CD14-positive monocyte (primary cell): Measurements from ENCODE around the gene ATP5MC3. TPM values are rescaled to one million over a fixed set of nuclear protein-coding genes. Genes with fewer than 3 reads are reported as not detected.

Experiments
- DNase-seq, 3 donors: peaks; one replicate each; pipeline ENCODE4 v3.0.0-alpha.2; 2011 to 2022
- H2AFZ ChIP-seq: 2 replicates; pipeline ENCODE4 v1.6.0; 2012; ENCODE audit warnings: mild to moderate bottlenecking, low read depth, low read length, inconsistent platforms; ENCODE audit not compliant: insufficient read depth, poor library complexity, severe bottlenecking
- H3K27ac ChIP-seq, 2 donors: 1 replicate in 1 of 2; 2 replicates in 1 of 2; pipeline ENCODE4 v1.5.1; 2012 to 2013; ENCODE audit warnings: low read length in 2 of 2, control low read depth in 1 of 2, inconsistent platforms in 1 of 2, low read depth in 1 of 2, mild to moderate bottlenecking in 1 of 2
- H3K27me3 ChIP-seq, 2 donors: one replicate each; pipeline versions ENCODE4 v1.6.0 to v1.6.1; 2011 to 2013; ENCODE audit warnings: low read length in 2 of 2; ENCODE audit not compliant: control insufficient read depth in 2 of 2, insufficient read depth in 2 of 2
- H3K36me3 ChIP-seq, 2 donors: replicated peaks in 1 of 2; 1 replicate in 1 of 2; 2 replicates in 1 of 2; pipeline versions ENCODE4 v1.5.1 to v1.6.1; 2012 to 2013; ENCODE audit warnings: low read length in 2 of 2, control low read depth in 1 of 2, inconsistent platforms in 1 of 2, mild to moderate bottlenecking in 1 of 2; ENCODE audit not compliant: insufficient read depth in 2 of 2, control insufficient read depth in 1 of 2
- H3K4me1 ChIP-seq, 2 donors: 1 replicate in 1 of 2; 2 replicates in 1 of 2; pipeline versions ENCODE4 v1.5.1 to v1.6.1; 2012 to 2013; ENCODE audit warnings: low read length in 2 of 2, control low read depth in 1 of 2, inconsistent platforms in 1 of 2, mild to moderate bottlenecking in 1 of 2, moderate library complexity in 1 of 2; ENCODE audit not compliant: insufficient read depth in 2 of 2, control insufficient read depth in 1 of 2
- H3K4me2 ChIP-seq: replicated peaks from 2 replicates; pipeline ENCODE3; 2012; ENCODE audit warnings: low read length, moderate library complexity, mild to moderate bottlenecking; ENCODE audit not compliant: poor library complexity, severe bottlenecking; ENCODE audit errors: extremely low read depth
- H3K4me3 ChIP-seq, 3 experiments: fragments of 200-600 bp in 1 of 3; sonication (generic) in 1 of 3; replicated peaks in 1 of 3; 1 replicate in 2 of 3; 2 replicates in 1 of 3; pipeline ENCODE4 v1.5.1; 2011 to 2013; ENCODE audit warnings: low read length in 3 of 3, mild to moderate bottlenecking in 3 of 3, control low read depth in 2 of 3, low read depth in 2 of 3, inconsistent platforms in 1 of 3, moderate library complexity in 1 of 3
- H3K79me2 ChIP-seq: 2 replicates; pipeline ENCODE4 v1.6.0; 2012; ENCODE audit warnings: mild to moderate bottlenecking, control low read depth, inconsistent platforms, low read length, moderate library complexity; ENCODE audit not compliant: insufficient read depth
- H3K9ac ChIP-seq: 2 replicates; pipeline ENCODE4 v1.6.0; 2017; ENCODE audit warnings: low read length, mild to moderate bottlenecking; ENCODE audit not compliant: insufficient read depth, poor library complexity, severe bottlenecking
- H3K9me3 ChIP-seq, 2 donors: replicated peaks in 1 of 2; 1 replicate in 1 of 2; 2 replicates in 1 of 2; pipeline versions ENCODE4 v1.5.1 to v1.6.1; 2012 to 2013; ENCODE audit warnings: low read length in 2 of 2, control low read depth in 1 of 2; ENCODE audit not compliant: control insufficient read depth in 1 of 2, insufficient read depth in 1 of 2
- H4K20me1 ChIP-seq: 2 replicates; pipeline ENCODE4 v1.6.0; 2012; ENCODE audit warnings: mild to moderate bottlenecking, low read length, control low read depth, moderate library complexity; ENCODE audit not compliant: insufficient read depth
- H3K27ac Mint-ChIP-seq, 7 donors: one replicate each; pipeline ENCODE4 v1.8.0; 2020; ENCODE audit warnings: mild to moderate bottlenecking in 7 of 7, mixed read lengths in 7 of 7, moderate library complexity in 6 of 7, inconsistent platforms in 2 of 7
- H3K27me3 Mint-ChIP-seq, 3 donors: one replicate each; pipeline ENCODE4 v1.8.0; 2021 to 2022; ENCODE audit warnings: low read depth in 3 of 3, mild to moderate bottlenecking in 3 of 3, mixed read lengths in 3 of 3, moderate library complexity in 3 of 3, inconsistent platforms in 1 of 3
- H3K36me3 Mint-ChIP-seq, 2 donors: one replicate each; pipeline ENCODE4 v1.8.0; 2020; ENCODE audit warnings: mixed read lengths in 2 of 2, inconsistent platforms in 1 of 2, mild to moderate bottlenecking in 1 of 2
- H3K4me1 Mint-ChIP-seq: one replicate; pipeline ENCODE4 v1.8.0; 2020; ENCODE audit warnings: mild to moderate bottlenecking, mixed read lengths
- H3K4me3 Mint-ChIP-seq, 2 donors: one replicate each; pipeline ENCODE4 v1.8.0; 2020; ENCODE audit warnings: mild to moderate bottlenecking in 2 of 2, mixed read lengths in 2 of 2, moderate library complexity in 1 of 2
- H3K9me3 Mint-ChIP-seq, 7 donors: one replicate each; pipeline ENCODE4 v1.8.0; 2020 to 2022; ENCODE audit warnings: mixed read lengths in 7 of 7, mild to moderate bottlenecking in 6 of 7, moderate library complexity in 6 of 7, inconsistent platforms in 2 of 7
- WGBS: methylation state at CpG from one replicate; pipeline ENCODE4 v1.1.5; 2013; ENCODE audit warnings: missing lambda C conversion rate; ENCODE audit not compliant: insufficient coverage; 5-methylcytosine and 5-hydroxymethylcytosine counted together
- intact Hi-C, 2 donors: fragments of 100-400 bp; cut with micrococcal nuclease; formaldehyde crosslinking; loops; one replicate each; pipeline versions ENCODE4 v1.15.0 to v1.15.1; 2023
- polyA plus RNA-seq, 3 donors: library from polyadenylated mRNA; depleted of rRNA in 1 of 3; unstranded in 2 of 3; stranded (reverse) in 1 of 3; fragments of 300-500 nt in 2 of 3; fragments of >200 nt in 1 of 3; fragmentation: Illumina TruSeq in 2 of 3; gene quantifications; 1 replicate in 2 of 3; 2 replicates in 1 of 3; pipeline ENCODE4 v1.2.3, GENCODE V29; 2012 to 2021
- TF ChIP-seq, protein P1 (sequence below): fragments of 200-600 bp; IDR thresholded peaks from one replicate; pipeline ENCODE4 v1.8.0; 2022; ENCODE audit warnings: antibody characterized with exemption, mild to moderate bottlenecking

Gene ATP5MC3
- polyA plus RNA-seq, 3 donors: 139 to 533 (median 493) TPM

DNA sequence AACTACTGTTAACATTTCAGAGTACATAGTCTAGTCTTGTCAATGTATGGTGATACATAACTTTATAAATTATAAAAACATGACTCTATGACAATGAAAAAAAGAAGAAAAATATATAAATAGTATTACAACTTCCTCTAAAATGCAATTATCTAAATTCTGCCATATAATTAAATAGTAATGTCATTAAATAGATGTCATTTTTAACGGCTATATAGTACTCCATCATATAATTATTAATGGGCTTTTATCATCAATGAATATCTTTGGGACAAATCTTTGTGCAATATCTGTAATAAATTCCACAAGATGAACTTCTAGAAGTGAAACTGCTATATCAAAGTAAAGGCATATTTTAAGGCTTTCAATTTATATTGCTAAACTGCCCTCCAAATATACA, 38.3 kb downstream of the ATP5MC3 start:
- peaks cover 18 to 62% of the 10 kb centered on the region in 2 donors for H3K36me3 ChIP-seq
- H2AFZ ChIP-seq: no peak overlapping the region
- peak overlapping the region in 1 of 7 donors; percentile 62 for H3K27ac Mint-ChIP-seq
- H3K79me2 ChIP-seq: peaks cover 90% of the 10 kb centered on the region
- peaks cover 13% of the 10 kb centered on the region for H3K4me1 Mint-ChIP-seq
- WGBS: no CpG with 5 or more reads among the region's 1 CpG
- peak overlapping the region in 1 of 2 donors; percentile 63 for H3K27ac ChIP-seq
- H3K27me3 Mint-ChIP-seq: no peaks in the 10 kb centered on the region
- intact Hi-C loops: no loop called here
- no peak overlapping the region for H3K4me3 Mint-ChIP-seq
- H3K9me3 Mint-ChIP-seq: no peaks in the 10 kb centered on the region
- H3K4me2 ChIP-seq: no peak overlapping the region
- TF ChIP-seq, protein P1, sequence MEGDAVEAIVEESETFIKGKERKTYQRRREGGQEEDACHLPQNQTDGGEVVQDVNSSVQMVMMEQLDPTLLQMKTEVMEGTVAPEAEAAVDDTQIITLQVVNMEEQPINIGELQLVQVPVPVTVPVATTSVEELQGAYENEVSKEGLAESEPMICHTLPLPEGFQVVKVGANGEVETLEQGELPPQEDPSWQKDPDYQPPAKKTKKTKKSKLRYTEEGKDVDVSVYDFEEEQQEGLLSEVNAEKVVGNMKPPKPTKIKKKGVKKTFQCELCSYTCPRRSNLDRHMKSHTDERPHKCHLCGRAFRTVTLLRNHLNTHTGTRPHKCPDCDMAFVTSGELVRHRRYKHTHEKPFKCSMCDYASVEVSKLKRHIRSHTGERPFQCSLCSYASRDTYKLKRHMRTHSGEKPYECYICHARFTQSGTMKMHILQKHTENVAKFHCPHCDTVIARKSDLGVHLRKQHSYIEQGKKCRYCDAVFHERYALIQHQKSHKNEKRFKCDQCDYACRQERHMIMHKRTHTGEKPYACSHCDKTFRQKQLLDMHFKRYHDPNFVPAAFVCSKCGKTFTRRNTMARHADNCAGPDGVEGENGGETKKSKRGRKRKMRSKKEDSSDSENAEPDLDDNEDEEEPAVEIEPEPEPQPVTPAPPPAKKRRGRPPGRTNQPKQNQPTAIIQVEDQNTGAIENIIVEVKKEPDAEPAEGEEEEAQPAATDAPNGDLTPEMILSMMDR: no peak
- H3K4me3 ChIP-seq: no peak overlapping the region
- peaks cover 88% of the 10 kb centered on the region for H4K20me1 ChIP-seq
- H3K9ac ChIP-seq: no peak overlapping the region
- DNase-seq: no peak
- no peaks in the 10 kb centered on the region for H3K27me3 ChIP-seq
- no peaks in the 10 kb centered on the region for H3K9me3 ChIP-seq
- H3K36me3 Mint-ChIP-seq: peaks cover 35 to 43% of the 10 kb centered on the region in 2 donors
- H3K4me1 ChIP-seq: peaks cover 0 to 5% of the 10 kb centered on the region in 2 donors

DNA sequence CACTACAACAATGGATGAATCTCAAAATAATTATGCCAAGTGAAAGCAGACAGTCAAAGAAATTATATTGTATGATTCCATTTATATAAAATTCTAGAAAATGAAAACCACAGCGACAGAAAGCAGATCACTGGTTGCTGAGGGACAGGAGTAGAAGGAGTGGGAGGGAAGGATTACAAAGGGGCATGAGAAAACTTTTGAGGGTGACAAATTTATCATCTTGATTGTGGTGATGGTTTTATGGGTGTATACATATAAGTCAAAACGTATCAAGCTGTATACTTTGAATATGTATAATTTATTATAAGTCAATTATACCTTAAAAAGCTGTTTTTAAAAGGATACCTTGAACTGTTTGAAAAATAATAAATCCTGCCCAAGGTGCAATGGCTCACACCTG, 41.2 kb downstream of the ATP5MC3 start:
- Histone ChIP-seq H4K20me1 (peaks cover 79% of the 10 kb centered on the region), H3K4me3 (no peak overlapping the region), H3K27me3 (no peaks in the 10 kb centered on the region), H3K36me3 (peaks cover 18 to 61% of the 10 kb centered on the region in 2 donors), H3K4me2 (no peak overlapping the region), H3K9ac (no peak overlapping the region), H3K27ac (no peak overlapping the region), H3K9me3 (no peaks in the 10 kb centered on the region), H3K79me2 (peaks cover 71% of the 10 kb centered on the region), H3K4me1 (peaks cover 0 to 5% of the 10 kb centered on the region in 2 donors), H2AFZ (no peak overlapping the region)
- H3K9me3 Mint-ChIP-seq: no peaks in the 10 kb centered on the region
- WGBS: no CpG with 5 or more reads among the region's 2 CpGs
- intact Hi-C loops: no loop called here
- H3K4me1 Mint-ChIP-seq: peaks cover 13% of the 10 kb centered on the region
- H3K27me3 Mint-ChIP-seq: no peaks in the 10 kb centered on the region
- no peak overlapping the region for H3K4me3 Mint-ChIP-seq
- TF ChIP-seq, protein P1: no peak
- DNase-seq: no peak
- H3K27ac Mint-ChIP-seq: peak overlapping the region in 1 of 7 donors; percentile 75
- H3K36me3 Mint-ChIP-seq: peaks cover 34 to 54% of the 10 kb centered on the region in 2 donors
